GM13977 (cell line): ENCODE data around the gene AQP5.

ENCODE experiments used
- DNase-seq: peaks from one replicate; pipeline ENCODE4 v3.0.0; 2012; ENCODE audit warnings: low spot score
- CTCF ChIP-seq: IDR thresholded peaks from 2 replicates; pipeline ENCODE4 v1.5.1; 2012; ENCODE audit warnings: mild to moderate bottlenecking, control low read depth; ENCODE audit not compliant: insufficient read depth; ENCODE audit errors: extremely low read depth, missing control alignments
- in situ Hi-C: fragments of 300-500 bp; cut with MboI; formaldehyde crosslinking; loops from one replicate; pipeline ENCODE4 v1.12.0; 2022; ENCODE audit warnings: low sequenced_read_pairs, low pct_unique_long_range_greater_than_20kb, mixed read lengths, inconsistent platforms; ENCODE audit not compliant: unreplicated experiment

Gene AQP5

GRCh38 chr12:49932023-49932422, 29.6 kb upstream of the AQP5 start:
- no peak for DNase-seq

GRCh38 chr12:49932533-49933130, 29.0 kb upstream of the AQP5 start:
- TF ChIP-seq CTCF, result no peak
- DNase-seq, result no peak
- in situ Hi-C loops, result no loop called here

More at GRCh38 chr12:49932023-49932422, 29.6 kb upstream of the AQP5 start:
- in situ Hi-C loops, result no loop called here
- TF ChIP-seq CTCF, result no peak

- TF ChIP-seq CTCF, result no peak
- in situ Hi-C loops, result no loop called here
- DNase-seq, result no peak
These were observed 27.9 kb upstream of the AQP5 start for GRCh38 chr12:49933796-49934195.

GRCh38 chr12:49934505-49934904, 27.2 kb upstream of the AQP5 start:
- DNase-seq, result no peak
- no peak for TF ChIP-seq CTCF
- in situ Hi-C loops, result no loop called here

GRCh38 chr12:49936925-49937324, 24.7 kb upstream of the AQP5 start:
- in situ Hi-C loops, result no loop called here
- DNase-seq, result no peak
- TF ChIP-seq CTCF, result no peak

GRCh38 chr12:49937639-49938300, 23.9 kb upstream of the AQP5 start:
- DNase-seq, result no peak
- no peak for TF ChIP-seq CTCF
- in situ Hi-C loops, result no loop called here
